T-helper 1 cell treated with Interleukin-12 subunit alpha and Interleukin-12 subunit beta and Interleukin-4 antibody, amounts not matched to agents 30 μg/mL and 1 μg/mL, for 36 hours (primary cell): ENCODE data around the gene CHST8.

Experiments used
- H3K27ac Mint-ChIP-seq: one replicate; pipeline ENCODE4 v1.8.0; 2021; ENCODE audit warnings: mild to moderate bottlenecking, mixed read lengths
- H3K27me3 Mint-ChIP-seq: one replicate; pipeline ENCODE4 v1.8.0; 2021; ENCODE audit warnings: low read depth, mixed read lengths
- H3K36me3 Mint-ChIP-seq: one replicate; pipeline ENCODE4 v1.8.0; 2021; ENCODE audit warnings: low read depth, mixed read lengths
- H3K4me1 Mint-ChIP-seq: one replicate; pipeline ENCODE4 v1.8.0; 2021; ENCODE audit warnings: low read depth, mixed read lengths
- H3K4me3 Mint-ChIP-seq: one replicate; pipeline ENCODE4 v1.8.0; 2021; ENCODE audit warnings: mild to moderate bottlenecking, moderate library complexity, mixed read lengths
- H3K9me3 Mint-ChIP-seq: one replicate; pipeline ENCODE4 v1.8.0; 2021; ENCODE audit warnings: mixed read lengths

The CHST8 gene

GRCh38 chr19:33800012-33800680 lies 178.4 kb downstream of the CHST8 start:
- H3K4me1 Mint-ChIP-seq: peaks cover 3% of the 10 kb centered on the region
- no peak overlapping the region for H3K4me3 Mint-ChIP-seq
- H3K27me3 Mint-ChIP-seq: peaks cover 17% of the 10 kb centered on the region
- no peaks in the 10 kb centered on the region for H3K36me3 Mint-ChIP-seq
- H3K27ac Mint-ChIP-seq: no peak overlapping the region
- no peaks in the 10 kb centered on the region for H3K9me3 Mint-ChIP-seq

GRCh38 chr19:33801411-33801810 lies 179.7 kb downstream of the CHST8 start:
- H3K27me3 Mint-ChIP-seq: peaks cover 17% of the 10 kb centered on the region
- no peak overlapping the region for H3K4me3 Mint-ChIP-seq
- H3K36me3 Mint-ChIP-seq: no peaks in the 10 kb centered on the region
- no peak overlapping the region for H3K27ac Mint-ChIP-seq
- peaks cover 8% of the 10 kb centered on the region for H3K4me1 Mint-ChIP-seq
- no peaks in the 10 kb centered on the region for H3K9me3 Mint-ChIP-seq

GRCh38 chr19:33802001-33802400 lies 180.2 kb downstream of the CHST8 start:
- no peaks in the 10 kb centered on the region for H3K36me3 Mint-ChIP-seq
- peaks cover 17% of the 10 kb centered on the region for H3K27me3 Mint-ChIP-seq
- peaks cover 14% of the 10 kb centered on the region for H3K4me1 Mint-ChIP-seq
- H3K9me3 Mint-ChIP-seq: no peaks in the 10 kb centered on the region
- H3K27ac Mint-ChIP-seq: no peak overlapping the region
- no peak overlapping the region for H3K4me3 Mint-ChIP-seq

GRCh38 chr19:33802801-33803200 lies 181.0 kb downstream of the CHST8 start:
- Mint-ChIP-seq H3K4me3 (no peak overlapping the region), H3K4me1 (peaks cover 14% of the 10 kb centered on the region), H3K27me3 (peaks cover 13% of the 10 kb centered on the region), H3K36me3 (no peaks in the 10 kb centered on the region), H3K27ac (no peak overlapping the region), H3K9me3 (no peaks in the 10 kb centered on the region)

GRCh38 chr19:33803383-33803782 lies 181.6 kb downstream of the CHST8 start:
- no peaks in the 10 kb centered on the region for H3K9me3 Mint-ChIP-seq
- no peak overlapping the region for H3K27ac Mint-ChIP-seq
- H3K4me1 Mint-ChIP-seq: peaks cover 14% of the 10 kb centered on the region

GRCh38 chr19:33804021-33804799 lies 182.5 kb downstream of the CHST8 start:
- peaks cover 11% of the 10 kb centered on the region for H3K4me1 Mint-ChIP-seq
- peaks cover 3% of the 10 kb centered on the region for H3K27me3 Mint-ChIP-seq
- no peaks in the 10 kb centered on the region for H3K36me3 Mint-ChIP-seq
- H3K27ac Mint-ChIP-seq: no peak overlapping the region
- H3K9me3 Mint-ChIP-seq: no peaks in the 10 kb centered on the region
- H3K4me3 Mint-ChIP-seq: no peak overlapping the region

More at GRCh38 chr19:33803383-33803782, 181.6 kb downstream of the CHST8 start:
- Mint-ChIP-seq H3K27me3 (peaks cover 11% of the 10 kb centered on the region), H3K4me3 (no peak overlapping the region), H3K36me3 (no peaks in the 10 kb centered on the region)

GRCh38 chr19:33805313-33805712 lies 183.6 kb downstream of the CHST8 start:
- H3K4me1 Mint-ChIP-seq: peaks cover 11% of the 10 kb centered on the region
- H3K9me3 Mint-ChIP-seq: no peaks in the 10 kb centered on the region
- H3K36me3 Mint-ChIP-seq: no peaks in the 10 kb centered on the region
- no peaks in the 10 kb centered on the region for H3K27me3 Mint-ChIP-seq
- H3K4me3 Mint-ChIP-seq: no peak overlapping the region
- no peak overlapping the region for H3K27ac Mint-ChIP-seq

GRCh38 chr19:33805840-33806433 lies 184.2 kb downstream of the CHST8 start:
- Mint-ChIP-seq H3K9me3 (no peaks in the 10 kb centered on the region), H3K36me3 (no peaks in the 10 kb centered on the region), H3K4me1 (peaks cover 11% of the 10 kb centered on the region), H3K27ac (peak overlapping the region; percentile 32), H3K27me3 (no peaks in the 10 kb centered on the region), H3K4me3 (no peak overlapping the region)

GRCh38 chr19:33806434-33806881 lies 184.7 kb downstream of the CHST8 start:
- Mint-ChIP-seq H3K27ac (peak overlapping the region; percentile 41), H3K4me1 (peaks cover 11% of the 10 kb centered on the region), H3K36me3 (no peaks in the 10 kb centered on the region), H3K27me3 (no peaks in the 10 kb centered on the region), H3K9me3 (no peaks in the 10 kb centered on the region), H3K4me3 (no peak overlapping the region)

GRCh38 chr19:33808399-33808798 lies 186.6 kb downstream of the CHST8 start:
- Mint-ChIP-seq H3K27me3 (no peaks in the 10 kb centered on the region), H3K36me3 (no peaks in the 10 kb centered on the region), H3K9me3 (no peaks in the 10 kb centered on the region), H3K4me3 (no peak overlapping the region), H3K27ac (no peak overlapping the region), H3K4me1 (peaks cover 11% of the 10 kb centered on the region)

- no peak overlapping the region for H3K27ac Mint-ChIP-seq
- no peaks in the 10 kb centered on the region for H3K9me3 Mint-ChIP-seq
- no peak overlapping the region for H3K4me3 Mint-ChIP-seq
- no peaks in the 10 kb centered on the region for H3K36me3 Mint-ChIP-seq
- H3K27me3 Mint-ChIP-seq: no peaks in the 10 kb centered on the region
- H3K4me1 Mint-ChIP-seq: peaks cover 11% of the 10 kb centered on the region
Observed at GRCh38 chr19:33809960-33810359, 188.2 kb downstream of the CHST8 start.

- H3K4me1 Mint-ChIP-seq: peaks cover 11% of the 10 kb centered on the region
- no peaks in the 10 kb centered on the region for H3K27me3 Mint-ChIP-seq
- no peak overlapping the region for H3K4me3 Mint-ChIP-seq
- H3K36me3 Mint-ChIP-seq: no peaks in the 10 kb centered on the region
- H3K27ac Mint-ChIP-seq: no peak overlapping the region
- no peaks in the 10 kb centered on the region for H3K9me3 Mint-ChIP-seq
Observed at GRCh38 chr19:33810821-33811220, 189.1 kb downstream of the CHST8 start.

GRCh38 chr19:33811246-33811645 lies 189.5 kb downstream of the CHST8 start:
- Mint-ChIP-seq H3K36me3 (no peaks in the 10 kb centered on the region), H3K4me1 (peaks cover 7% of the 10 kb centered on the region), H3K9me3 (no peaks in the 10 kb centered on the region), H3K4me3 (no peak overlapping the region), H3K27ac (no peak overlapping the region), H3K27me3 (no peaks in the 10 kb centered on the region)

GRCh38 chr19:33811736-33812387 lies 190.1 kb downstream of the CHST8 start:
- Mint-ChIP-seq H3K4me1 (peaks cover 2% of the 10 kb centered on the region), H3K36me3 (no peaks in the 10 kb centered on the region), H3K27ac (no peak overlapping the region), H3K27me3 (no peaks in the 10 kb centered on the region), H3K9me3 (no peaks in the 10 kb centered on the region), H3K4me3 (no peak overlapping the region)
